HG02763 (cell line): ENCODE results near the gene LINGO3.

Experiments used
- ATAC-seq: cut with Tn5 transposase; IDR thresholded peaks from one replicate; pipeline ENCODE4 v1.9.1; 2021; ENCODE audit warnings: mild to moderate bottlenecking, moderate library complexity; ENCODE audit not compliant: unreplicated experiment

The LINGO3 gene

DNA sequence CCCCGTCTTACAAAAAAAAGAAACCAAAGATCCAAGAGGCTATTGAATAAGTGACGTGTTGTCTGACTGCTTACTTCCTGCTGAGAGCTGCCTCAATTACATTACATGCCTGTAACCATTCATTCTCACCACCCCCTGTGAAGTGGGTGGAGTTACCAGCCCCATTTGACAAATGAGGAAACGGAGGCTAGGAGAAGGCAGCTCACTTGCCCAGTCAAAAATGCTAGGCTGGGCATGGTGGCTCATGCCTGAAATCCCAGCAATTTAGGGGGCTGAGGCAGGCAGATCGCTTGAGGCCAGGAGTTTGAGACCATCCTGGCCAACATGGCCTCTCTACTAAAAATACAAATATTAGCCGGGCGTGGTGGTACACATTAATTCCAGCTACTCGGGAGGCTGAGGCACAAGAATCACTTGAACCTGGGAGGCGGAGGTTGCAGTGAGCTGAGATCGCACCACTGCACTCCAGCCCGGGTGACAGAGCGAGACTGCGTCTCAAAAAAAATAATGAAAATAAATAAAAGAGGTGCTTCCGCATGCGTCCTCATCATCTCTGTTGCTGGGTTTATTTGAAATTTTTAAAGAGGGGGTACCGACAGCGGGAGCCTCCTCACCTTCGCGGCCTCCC lies 19.9 kb upstream of the LINGO3 start:
- no peak for ATAC-seq

DNA sequence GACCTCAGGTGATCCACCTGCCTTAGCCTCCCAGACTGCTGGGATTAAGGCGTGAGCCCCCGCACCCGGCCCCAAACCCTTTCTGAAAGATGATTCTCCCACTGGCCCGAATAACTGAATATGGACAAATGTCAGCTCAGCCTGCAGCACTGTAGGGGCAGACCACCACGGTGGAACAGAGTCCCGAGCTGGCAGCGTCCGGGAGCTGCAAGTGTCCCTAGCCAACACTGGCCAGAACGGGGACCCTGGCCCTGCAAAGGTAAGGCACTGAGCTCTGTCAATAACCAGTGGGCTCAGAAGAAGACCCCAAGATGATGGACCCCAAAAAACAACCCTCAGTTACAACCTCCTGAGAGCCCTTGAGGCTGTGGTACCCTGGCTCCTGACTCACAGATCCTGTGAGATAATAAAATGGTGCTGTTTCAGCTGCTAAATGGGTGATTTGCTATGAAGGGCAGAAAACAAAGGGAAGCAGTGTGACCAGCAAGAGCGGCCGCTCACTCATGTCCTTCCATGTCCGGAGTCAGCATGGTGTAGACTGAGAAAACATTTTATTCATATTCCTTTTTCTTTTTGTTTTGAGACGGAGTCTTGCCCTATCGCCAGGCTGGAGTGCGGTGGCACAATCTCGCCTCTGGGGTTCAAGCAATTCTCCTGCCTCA lies 18.9 kb upstream of the LINGO3 start:
- ATAC-seq, result no peak

DNA sequence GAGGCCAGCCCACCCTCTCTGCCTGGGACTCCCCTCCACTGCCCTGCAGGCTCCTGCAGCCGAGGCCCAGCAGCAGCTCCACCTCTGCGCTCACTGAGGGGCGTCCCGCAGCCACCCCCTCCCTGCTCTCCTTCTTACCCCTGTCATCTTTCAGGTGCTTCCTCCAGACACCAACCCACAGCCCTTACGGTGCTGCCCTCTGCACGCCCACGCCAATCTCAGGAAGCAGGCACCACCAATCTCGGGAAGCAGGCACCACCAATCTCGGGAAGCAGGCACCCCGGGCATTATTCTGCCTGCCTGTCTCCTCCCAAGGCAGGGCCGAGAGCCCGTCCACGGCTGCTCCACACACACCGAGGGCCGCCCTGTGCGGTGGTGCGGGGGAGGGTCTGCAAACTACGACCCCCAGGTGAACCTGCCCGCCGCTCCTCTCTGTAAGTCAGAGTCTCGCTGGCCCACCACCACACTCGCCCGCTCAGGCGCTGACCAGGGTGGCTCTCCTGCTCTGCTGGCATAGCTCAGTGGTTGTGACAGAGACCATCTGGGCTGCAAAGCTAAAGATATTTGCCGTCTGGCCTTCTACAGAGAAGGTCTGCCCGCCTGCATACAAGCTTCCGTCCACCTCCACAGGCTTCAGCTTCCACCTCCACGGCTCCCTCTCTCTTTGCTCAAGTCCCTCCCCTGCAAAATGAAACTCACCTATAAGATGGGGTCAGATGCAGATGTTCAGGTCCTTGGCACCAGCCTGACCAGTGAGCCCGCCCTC lies 17.5 kb upstream of the LINGO3 start:
- ATAC-seq, result no peak

DNA sequence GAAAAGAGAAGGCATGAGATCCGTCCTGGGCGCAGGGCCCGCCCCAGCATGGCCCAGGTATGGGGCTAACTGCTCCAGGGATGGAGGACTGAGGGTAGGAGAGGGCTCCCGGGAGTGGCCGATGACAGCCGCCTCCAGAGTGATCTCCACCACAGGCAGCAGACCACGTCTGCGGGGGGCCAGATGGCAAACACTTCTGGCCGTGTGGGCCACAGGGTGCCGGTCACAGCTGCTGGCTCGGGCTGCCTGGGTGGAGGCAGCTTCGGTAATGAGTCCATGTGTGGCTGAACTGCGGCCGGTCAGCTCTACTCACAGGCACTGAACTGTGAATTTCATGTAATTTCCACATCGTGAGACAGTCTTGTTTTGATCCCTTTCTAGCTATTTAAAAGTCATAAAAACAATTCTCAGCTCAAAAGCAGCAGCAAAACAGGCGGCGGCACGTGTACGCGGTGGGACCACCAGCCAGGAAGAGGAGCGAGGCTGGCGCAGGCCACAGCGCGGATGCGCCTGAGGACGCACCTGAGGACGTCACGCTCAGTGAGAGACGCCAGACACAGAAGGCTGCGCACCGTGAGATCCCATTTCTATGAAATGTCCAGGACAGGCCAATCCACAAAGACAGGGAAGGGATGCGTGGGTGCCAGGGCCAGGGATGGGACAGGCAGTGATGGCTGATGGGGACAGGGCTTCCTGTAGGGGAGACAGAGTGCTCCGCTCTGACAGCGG lies 16.4 kb upstream of the LINGO3 start:
- no peak for ATAC-seq

DNA sequence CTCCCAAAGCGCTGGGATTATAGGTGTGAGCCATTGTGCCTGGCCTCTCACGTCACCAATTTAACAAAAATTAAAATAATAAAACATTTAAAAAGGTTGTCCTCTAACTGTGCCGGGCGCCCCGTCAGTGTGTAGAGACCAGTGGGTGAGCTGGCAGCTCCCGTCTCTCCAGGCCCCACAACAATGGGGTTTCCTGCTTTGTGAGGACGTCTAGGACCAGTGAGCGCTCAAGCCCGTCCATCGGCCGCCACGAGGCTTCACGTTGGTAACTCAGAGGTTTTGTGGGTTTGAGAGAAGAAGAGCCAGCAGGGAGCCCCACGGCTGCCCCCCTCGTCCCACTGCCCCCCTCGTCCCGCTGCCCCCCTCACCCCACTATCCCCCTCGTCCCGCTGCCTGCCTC lies 15.8 kb upstream of the LINGO3 start:
- ATAC-seq, result no peak

DNA sequence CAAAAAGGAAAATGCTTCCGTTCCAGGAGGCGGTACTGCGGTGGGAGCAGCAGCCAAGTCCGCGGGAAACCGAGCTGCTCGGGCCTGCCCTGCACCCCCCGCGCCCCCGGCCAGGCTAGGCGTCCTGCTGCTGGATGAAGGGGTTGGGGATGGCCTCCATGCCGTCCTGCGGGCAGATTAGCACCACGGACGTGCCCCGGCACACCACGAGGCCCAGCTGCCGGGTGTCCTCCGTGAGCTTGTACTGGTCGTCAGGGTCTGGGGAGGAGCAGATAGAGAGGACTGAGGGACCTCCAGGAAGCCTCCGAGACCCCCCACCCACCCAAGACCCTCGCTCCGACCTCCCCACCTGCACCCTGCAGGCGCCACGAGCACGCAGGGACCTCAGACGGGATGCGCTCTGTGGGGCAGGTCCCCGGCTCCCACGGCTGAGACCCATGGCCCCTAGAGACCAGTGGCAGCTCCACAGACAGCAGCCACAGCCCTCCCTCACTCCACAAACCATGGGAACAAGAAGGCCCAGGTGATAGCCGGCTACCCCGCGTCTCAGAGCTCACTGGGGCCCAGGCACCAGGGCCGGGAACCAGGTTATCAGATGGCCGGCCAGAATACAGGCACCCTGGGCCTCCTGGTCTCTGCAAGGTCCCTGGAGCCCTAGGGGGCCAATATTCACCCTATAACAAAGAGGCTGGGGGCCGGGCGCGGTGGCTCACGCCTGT lies 13.8 kb upstream of the LINGO3 start:
- no peak for ATAC-seq

DNA sequence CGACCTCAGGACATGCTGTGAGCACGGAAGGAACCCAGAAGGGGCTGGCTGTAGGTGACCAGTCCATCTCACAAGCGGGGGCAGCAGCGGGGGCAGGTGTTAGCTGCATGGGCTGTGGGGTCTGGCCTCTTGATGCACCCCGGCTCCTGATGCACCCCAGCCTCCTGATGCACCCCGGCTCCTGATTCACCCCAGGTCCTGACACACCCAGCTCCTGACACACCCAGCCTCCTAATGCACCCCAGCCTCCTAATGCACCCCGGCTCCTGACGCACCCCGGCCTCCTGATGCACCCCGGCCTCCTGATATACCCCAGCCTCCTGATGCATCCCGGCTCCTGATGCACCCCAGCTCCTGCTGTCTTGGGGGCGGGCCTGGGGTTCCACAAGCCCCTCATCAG lies 13.0 kb upstream of the LINGO3 start:
- ATAC-seq, result no peak

DNA sequence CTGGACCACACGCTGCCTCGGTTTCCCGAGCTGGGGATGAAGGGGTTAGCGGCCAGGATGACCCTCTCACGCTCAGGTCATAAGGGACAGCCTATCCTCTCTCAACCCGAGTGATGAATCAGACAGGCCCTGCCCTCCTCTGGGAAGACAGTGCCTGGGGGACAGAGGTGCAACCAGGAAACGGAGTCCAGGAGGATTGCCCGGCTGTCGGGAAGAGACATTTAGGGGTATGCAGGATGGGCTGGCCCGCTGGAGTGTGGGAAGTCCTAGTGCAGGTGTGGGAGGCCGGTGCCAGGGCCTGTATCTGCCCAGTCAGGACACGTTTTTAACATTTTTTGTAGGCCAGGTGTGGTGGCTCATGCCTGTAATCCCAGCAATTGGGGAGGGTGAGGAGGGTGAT lies 12.1 kb upstream of the LINGO3 start:
- no peak for ATAC-seq

DNA sequence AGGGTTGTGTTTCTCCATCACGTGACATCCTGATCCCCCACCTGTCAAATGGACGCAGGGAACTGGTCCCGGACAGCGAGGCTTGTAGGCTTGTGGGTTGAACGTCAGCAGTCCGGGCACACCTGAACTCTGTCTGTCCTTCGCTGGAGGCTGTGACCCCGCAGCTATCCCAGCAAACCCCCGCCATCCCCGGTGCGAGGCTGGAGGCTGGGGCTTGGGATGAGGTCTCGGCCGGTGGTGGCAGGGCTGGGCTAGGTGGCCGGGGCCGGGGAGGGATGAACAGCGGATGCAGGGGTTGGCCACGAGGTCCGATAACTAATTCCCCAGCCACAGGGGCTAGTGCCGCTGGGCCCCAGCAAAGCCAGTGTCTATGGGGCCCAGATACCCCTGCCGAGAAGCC lies 11.6 kb upstream of the LINGO3 start:
- no peak for ATAC-seq

DNA sequence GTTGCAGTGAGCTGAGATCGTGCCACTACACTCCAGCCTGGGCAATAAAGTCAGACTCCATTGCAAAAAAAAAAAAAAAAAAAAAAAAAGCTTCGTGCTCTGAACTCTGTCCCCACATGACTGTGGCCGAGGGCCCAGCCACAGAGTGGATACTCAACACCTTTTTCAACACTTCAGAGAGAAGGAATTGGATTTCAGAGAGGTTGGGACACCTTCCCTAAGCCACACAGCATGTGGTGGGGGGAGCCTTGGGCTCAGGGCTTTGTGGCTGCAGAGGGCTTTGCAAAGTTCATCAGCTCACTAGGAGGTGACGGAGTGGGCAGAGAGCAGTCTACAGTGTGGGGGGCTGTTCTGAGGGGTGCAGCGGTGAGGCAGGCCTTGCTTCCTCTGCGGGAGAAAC lies 11.0 kb upstream of the LINGO3 start:
- ATAC-seq, result no peak

DNA sequence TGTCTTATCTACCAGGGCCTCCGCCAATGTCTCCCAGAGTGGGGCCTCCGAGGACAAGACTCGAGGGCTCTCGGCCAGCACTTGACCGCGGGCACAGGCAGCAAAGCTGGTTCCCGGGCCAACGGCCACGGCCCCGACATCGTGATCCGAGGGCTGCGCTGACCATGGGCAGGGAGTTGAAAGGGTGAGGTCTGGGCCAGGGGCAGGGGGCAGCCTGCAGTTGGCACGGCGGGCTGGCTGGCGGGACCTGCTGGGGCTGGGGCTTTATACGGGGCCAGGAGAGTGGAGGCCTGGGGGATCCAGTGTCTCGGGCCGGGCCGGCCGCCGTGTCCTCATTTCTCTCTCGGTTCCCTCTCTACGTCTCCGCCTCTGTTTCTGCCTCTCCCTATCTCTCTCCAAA lies 9.8 kb upstream of the LINGO3 start:
- ATAC-seq, result no peak

DNA sequence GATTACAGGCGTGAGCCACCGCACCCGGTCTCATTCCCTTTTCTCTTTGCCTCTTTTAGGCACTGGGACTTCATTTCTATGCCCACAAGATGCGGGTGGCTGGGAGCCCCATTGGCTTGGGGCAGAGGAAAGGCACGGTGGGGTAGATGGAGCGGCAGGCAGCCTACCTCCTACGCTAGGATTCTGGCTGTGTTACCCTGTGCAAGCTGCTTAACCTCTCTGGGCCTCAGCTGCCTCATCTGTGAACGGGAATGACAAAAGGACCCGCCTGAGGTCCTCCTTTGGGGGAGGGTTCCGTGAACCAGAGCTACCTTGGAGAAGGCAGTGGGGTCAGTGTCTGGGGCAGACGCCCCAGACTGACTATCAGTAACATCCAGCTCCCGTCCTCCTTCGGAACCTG lies 9.3 kb upstream of the LINGO3 start:
- no peak for ATAC-seq

DNA sequence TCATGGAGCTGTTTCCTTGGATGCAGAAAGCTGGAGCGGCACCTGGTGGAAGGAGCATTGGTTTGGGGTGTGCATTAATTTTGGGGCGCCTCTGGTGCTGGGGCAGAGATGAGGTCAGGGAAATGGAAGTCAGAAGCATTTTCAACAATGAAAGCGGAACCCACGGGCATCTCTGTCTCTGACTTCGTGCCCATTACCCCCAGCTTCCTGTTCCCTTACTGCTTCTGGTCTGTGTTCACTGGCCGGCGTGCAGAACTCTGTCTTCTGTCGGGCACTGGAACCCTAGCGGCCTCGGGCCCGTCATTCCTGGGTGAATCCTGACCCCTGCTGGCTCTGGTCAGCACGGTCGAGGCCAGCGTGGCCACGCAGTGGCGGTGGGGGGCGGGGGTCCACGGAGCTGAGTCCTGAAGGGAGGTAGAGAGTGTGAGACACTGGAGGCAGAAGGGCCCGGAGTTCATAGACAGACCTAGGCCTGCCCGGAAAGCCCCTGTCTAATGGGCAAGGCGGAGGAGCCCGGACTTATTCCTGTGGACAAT lies 7.9 kb upstream of the LINGO3 start:
- ATAC-seq, result no peak

DNA sequence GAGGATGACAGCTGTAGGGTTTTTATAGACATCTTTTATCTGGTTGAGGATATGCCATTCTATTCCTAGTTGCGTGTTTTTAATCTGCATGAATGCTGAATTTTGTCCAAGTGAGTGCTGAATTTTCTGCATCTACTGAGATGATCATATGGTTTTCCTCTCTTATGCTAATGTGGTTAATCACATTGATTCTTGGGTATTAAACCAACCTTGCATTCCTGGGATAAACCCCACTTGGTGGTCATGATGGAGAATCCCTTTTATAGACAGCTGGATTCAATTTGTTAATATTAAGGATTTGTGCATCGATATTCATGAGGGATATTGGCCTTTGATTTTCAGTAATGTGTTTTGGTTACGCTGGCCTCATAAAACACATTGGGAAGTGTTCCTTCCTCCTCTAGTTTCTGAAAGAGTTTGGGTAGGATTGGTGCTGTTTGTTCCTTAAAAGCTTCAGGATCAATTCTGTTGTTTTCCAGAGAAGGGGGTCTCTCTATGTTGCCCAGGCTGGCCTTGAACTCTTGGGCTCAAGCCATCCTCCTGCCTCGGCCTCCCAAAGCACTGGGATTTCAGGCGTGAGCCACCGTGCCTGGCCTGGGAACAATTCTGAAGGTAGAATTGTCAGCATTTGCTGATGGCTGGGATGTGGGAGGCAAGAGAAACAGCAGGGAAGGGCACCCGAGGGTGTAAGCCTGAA lies 7.3 kb upstream of the LINGO3 start:
- ATAC-seq, result no peak

DNA sequence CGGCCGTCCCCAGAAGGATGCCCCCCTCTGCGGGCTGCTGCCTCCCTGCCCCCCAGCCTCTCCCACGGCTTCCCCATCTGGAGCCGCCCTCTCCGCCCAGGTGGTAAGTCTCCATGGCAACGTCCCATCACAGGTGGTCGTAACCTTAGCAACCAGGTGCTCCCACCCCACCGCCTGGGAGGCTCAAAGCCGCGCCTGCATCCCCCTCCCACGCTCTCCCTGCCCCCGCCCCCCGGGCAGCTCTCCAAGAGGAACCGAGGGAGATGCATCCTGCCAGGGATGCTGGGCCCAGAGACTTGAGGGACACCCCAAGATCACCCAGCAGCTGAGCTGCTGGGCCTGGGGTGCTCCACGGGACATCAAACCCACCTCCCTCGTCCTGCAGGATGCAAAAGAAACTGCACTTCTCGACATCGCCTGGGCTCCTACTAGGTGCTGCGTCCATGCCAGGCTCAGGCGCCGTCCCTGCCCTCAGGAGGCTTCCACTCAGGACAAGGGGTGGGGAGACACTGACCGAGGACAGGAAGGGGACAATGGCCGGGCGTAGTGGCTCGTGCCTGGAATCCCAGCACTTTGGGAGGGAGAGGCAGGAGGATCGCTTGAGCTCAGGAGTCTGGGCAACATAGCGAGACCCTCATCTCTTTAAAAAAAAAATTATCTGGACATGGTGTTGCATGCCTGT lies 5.0 kb upstream of the LINGO3 start:
- ATAC-seq, result no peak

DNA sequence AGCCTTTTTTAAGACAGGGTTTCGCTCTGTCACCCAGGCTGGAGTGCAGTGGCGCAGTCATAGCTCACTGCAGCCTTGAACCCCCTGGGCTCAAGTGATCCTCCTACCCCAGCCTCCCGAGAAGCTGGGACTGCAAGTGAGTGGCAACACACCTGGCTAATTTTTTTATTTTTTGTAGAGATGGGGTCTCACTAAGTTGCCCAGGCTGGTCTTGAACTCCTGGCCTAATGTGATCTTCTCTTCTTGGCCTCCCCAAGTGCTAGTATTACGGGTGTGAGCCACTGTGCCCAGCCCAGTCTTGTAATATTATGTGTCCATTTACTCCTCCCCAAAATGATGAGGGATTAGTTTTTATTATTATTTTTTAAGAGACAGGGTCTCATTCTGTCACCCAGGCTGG lies 3.1 kb upstream of the LINGO3 start:
- no peak for ATAC-seq

DNA sequence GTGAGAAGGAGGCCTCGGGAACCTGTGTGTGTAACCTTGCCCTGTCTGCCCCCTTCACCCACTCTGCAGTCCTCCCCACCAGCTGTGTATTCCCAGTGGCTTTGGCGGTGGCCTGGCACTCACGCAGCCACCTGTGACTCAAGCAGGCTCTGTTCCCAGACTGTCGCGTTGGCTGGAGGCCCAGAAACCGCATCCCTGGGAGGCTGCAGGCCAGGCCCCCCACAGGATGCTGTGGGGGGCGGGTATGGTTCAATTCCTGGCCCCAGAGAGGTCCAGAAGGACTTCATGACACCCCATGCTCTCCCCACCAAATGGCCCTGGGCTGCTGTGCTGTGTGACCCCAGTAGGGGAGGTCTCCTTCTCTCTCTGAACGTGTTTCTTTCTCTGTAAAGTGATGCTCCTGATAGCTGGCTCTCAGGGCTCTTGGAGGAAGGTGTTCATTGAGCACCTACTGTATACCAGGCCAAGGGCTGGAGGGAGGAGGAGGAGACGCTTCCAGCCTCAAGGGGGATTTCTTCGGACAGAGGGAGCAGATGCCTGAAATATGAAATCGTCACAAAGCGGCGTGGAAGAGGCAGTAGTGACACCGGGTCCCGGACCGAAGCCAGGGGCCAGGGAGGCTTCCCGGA lies 1.9 kb upstream of the LINGO3 start:
- no peak for ATAC-seq

DNA sequence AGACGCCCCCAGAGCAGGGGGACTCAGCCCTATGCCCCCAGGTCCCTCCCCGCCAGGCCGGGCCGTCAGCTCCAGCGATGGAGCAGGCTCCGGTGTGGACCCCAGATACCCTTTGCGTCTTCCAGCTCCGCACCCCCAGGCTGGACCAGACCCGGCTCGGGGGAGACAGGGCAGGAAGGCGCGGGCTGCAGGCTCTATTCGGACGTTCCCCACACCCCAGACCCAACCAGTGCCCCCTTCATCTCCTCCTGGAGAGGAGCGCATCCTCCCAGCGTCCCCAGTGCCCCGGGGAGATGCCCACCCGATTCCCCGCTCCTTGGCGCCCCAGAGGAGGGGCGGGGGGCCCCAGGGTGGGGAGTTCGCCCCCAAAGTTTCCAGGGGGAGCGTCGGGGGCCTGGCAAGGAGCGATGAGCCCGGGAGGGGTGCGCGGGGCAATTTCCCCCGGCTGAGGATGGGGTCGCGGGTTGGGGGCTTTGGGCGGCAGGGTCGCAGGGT lies 389 bp downstream of the LINGO3 start:
- no peak for ATAC-seq

DNA sequence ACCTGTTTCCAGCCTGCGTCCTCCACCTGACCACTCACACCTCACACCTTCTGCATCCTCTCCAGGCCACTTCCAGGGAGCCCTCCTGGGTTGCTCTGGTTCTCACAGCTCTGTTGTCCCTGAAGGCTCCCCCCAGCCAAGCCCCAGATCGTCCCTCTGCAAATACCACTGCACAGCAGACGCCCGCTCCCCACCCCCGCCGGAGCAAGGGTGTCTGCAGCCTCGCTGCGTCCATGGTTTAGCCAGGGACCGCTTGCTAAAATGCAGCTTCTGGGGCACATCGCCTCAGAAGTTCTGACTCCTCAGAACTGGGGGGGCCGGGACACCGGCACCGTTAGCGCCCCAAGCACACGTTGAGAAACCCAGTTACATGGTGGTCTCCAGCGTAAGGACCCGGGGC lies 983 bp downstream of the LINGO3 start:
- ATAC-seq, result no peak
